Urothelium cell line (cell line): ENCODE data around the gene MAGEL2.

Experiments
- DNase-seq: peaks from one replicate; pipeline ENCODE4 v3.0.0; 2011; ENCODE audit warnings: low spot score, mixed read lengths
- FAIRE-seq: peaks from 2 replicates; lab custom pipeline; 2011; peaks lifted over from hg19 to GRCh38; lab: Jason Lieb, UNC

The MAGEL2 gene

GRCh38 chr15:23647421-23648370 is at the start of gene MAGEL2:
Gene MAGEL2 (minus strand): TSS chr15:23647867. CDS start chr15:23647742, 125 bp downstream.
- FAIRE-seq (no peak), DNase-seq (peak; percentile 55)

- DNase-seq, result no peak
- FAIRE-seq, result no peak
These were observed 47.6 kb upstream of the MAGEL2 start for GRCh38 chr15:23695282-23695681.

GRCh38 chr15:23694592-23694991 is 46.9 kb upstream of the MAGEL2 start:
- DNase-seq (no peak), FAIRE-seq (no peak)

- DNase-seq (peak; percentile 20), FAIRE-seq (no peak)
These were observed 42.8 kb upstream of the MAGEL2 start for GRCh38 chr15:23690450-23690852.

GRCh38 chr15:23690015-23690414 is 42.3 kb upstream of the MAGEL2 start:
- no peak for FAIRE-seq
- DNase-seq, result no peak

GRCh38 chr15:23687143-23687470 is 39.4 kb upstream of the MAGEL2 start, which contains the start of gene NDN:
Gene NDN (minus strand): TSS chr15:23687305. CDS start chr15:23687217, 88 bp downstream.
- DNase-seq, result peak; percentile 94
- FAIRE-seq, result peak; percentile 96

GRCh38 chr15:23686466-23687142 is 38.9 kb upstream of the MAGEL2 start:
- no peak for FAIRE-seq
- peak; percentile 26 for DNase-seq

GRCh38 chr15:23671481-23671880 is 23.8 kb upstream of the MAGEL2 start:
- DNase-seq (no peak), FAIRE-seq (no peak)

GRCh38 chr15:23670970-23671369 is 23.3 kb upstream of the MAGEL2 start:
- DNase-seq, result no peak
- no peak for FAIRE-seq

- no peak for FAIRE-seq
These were observed 15.6 kb upstream of the MAGEL2 start for GRCh38 chr15:23663232-23663631.

GRCh38 chr15:23648920-23649515 is 1.4 kb upstream of the MAGEL2 start:
- DNase-seq, result peak; percentile 49
- no peak for FAIRE-seq

More at GRCh38 chr15:23663232-23663631, 15.6 kb upstream of the MAGEL2 start:
- DNase-seq, result no peak

- DNase-seq, result no peak
- FAIRE-seq, result no peak
These were observed 719 bp downstream of the MAGEL2 start for GRCh38 chr15:23647001-23647295.

GRCh38 chr15:23646165-23647000 is 1.3 kb downstream of the MAGEL2 start:
- FAIRE-seq (no peak), DNase-seq (no peak)

- DNase-seq (no peak), FAIRE-seq (no peak)
These were observed 2.1 kb downstream of the MAGEL2 start for GRCh38 chr15:23645371-23646164.

- FAIRE-seq, result no peak
- DNase-seq, result no peak
These were observed 2.8 kb downstream of the MAGEL2 start for GRCh38 chr15:23644829-23645228.

GRCh38 chr15:23642413-23643044 is 5.1 kb downstream of the MAGEL2 start:
- FAIRE-seq (peak; percentile 89), DNase-seq (peak; percentile 79)

GRCh38 chr15:23634181-23634580 is 13.5 kb downstream of the MAGEL2 start:
- no peak for FAIRE-seq
- DNase-seq, result no peak

- DNase-seq (peak; percentile 40), FAIRE-seq (no peak)
These were observed 18.3 kb downstream of the MAGEL2 start for GRCh38 chr15:23629234-23629805.

GRCh38 chr15:23628612-23629233 is 18.9 kb downstream of the MAGEL2 start:
- no peak for FAIRE-seq
- no peak for DNase-seq
